GM19467 (cell line): ENCODE results near the gene STAMBPL1.

Experiments
- ATAC-seq: cut with Tn5 transposase; IDR thresholded peaks from one replicate; pipeline ENCODE4 v1.9.1; 2021; ENCODE audit warnings: mild to moderate bottlenecking, moderate library complexity; ENCODE audit not compliant: unreplicated experiment

The STAMBPL1 gene

DNA sequence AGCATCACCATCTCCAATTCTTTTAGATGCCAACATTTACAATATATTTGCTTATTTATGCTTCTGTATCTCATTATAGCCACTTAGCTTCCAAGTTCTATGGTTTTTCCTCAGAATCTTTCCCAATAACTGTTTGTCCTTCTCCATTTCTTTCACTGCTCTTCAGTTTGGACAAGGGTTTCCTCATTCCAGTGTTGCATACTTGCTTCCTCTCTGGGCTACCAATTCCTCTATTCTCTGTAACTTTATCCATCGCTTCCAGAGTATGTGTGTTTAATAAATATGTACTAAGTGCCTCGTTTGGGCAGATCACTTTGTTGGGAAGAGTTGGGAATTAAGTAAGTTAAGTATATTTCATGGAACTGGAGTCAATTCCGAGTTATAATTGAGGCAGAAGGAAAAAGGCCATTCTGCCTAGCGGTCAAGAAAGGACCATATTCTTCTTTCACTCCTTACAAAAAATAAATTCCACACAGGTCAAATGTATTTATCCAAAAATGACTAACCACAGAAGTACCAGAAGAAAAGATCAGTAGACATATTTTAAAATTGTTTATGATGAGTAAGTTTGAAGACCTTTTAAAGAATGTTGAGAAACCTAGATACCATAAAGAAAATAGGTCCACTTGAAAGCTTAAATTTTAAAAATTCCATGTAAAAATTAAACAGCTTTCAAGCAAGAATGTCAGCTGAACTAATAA is 10.8 kb downstream of the STAMBPL1 start:
- ATAC-seq = no peak

DNA sequence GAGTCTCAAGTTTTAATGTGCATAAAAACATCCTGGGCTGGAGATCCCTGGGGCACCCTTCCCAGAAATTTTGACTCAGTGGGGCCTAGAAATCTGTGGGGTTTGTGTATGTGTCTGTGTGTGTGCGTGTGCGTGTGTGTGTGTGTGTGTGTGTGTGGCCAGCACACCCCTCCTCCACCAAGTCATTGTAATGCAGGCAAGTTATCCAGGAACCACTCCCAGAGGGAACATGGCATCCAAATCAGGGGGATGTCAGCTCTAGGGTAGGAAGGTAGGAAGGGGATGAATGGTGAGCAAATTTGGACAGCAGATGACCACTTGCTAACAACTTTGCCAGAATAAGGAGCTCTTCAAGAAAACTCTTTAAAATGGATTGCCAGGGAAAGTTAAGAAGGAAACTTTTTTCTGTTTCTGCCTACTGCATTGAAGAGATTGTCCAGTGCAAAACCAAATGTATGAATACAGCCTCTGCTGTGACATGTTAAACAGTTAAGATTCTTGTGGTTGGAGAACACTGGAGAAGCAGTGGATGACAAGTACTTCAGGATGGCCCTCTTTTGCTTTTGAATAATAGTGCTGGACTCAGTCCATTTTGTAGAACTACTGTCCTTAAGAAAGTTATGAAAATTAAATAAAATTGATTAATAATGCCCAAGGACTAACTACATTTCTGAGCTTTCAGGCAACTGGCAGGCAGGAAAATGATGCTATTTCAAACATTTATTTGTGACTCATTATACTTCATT is 12.3 kb downstream of the STAMBPL1 start:
- no peak for ATAC-seq

DNA sequence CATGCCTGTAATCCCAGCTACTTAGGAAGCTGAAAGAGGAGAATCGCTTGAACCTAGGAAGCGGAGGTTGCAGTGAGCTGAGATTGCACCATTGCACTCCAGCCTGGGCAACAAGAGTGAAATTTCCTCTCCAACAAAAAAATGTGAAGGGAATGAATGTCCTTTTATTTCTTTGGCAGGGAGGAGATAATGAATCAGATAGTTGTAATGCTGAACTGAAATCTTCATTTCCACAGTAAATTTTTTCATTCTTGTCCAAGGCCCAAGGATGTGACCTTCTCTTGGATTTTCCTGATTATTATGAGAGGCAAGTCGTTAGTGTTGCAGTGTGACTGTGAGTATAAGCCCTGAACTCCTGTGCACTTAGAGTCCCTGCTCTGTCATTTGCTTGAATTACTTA is 13.6 kb downstream of the STAMBPL1 start:
- no peak for ATAC-seq

DNA sequence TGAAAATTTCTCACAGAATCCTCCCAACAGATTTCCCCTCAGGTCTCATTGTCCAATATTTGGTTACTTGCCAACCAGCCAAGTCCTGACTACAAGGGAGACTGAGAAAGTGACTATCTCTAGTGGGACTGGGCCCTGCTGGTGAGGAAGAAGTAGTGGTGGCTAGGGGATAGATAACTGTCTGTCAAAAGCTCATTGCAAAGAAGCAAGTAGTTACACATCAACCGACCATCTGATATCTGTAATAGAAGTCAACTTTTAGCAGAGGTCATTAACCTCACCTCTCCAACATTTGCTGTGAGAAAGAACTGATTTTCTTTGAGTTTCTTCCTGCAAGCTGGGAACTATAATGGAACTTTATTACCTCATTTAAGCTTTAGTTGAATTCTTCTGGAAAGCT is 15.2 kb downstream of the STAMBPL1 start:
- no peak for ATAC-seq

DNA sequence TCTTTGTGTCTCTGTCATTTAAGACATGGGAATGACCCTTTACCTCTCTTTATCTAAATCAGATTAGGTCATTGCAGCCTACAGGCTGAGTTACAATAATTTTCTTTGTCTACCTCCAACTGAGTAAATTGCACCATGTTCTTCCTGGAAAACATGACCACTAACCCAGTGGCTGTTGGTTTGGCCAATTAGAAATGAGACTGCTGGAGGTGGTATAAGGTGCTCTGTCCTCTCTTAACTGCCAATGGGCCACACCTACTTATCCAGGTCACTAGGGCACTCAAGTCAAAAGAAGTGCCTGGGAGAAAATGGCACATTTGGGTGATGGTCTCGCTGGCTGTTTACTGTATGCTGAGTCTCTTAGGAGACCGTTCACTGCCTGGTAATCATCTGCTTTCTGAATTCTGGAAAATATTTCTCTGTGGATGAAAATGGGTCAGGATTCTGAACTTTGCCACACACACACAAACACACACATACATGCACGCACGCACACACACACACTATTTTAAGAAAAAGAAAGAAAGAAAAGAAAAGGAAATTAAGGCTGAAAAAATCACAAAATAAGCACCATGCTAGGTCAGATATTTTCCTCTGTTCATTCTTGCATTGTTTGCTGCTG is 16.4 kb downstream of the STAMBPL1 start:
- no peak for ATAC-seq

GRCh38 chr10:88896994-88897853 is 17.2 kb downstream of the STAMBPL1 start:
- ATAC-seq = no peak

GRCh38 chr10:88898727-88899126 is 18.7 kb downstream of the STAMBPL1 start:
- no peak for ATAC-seq

- ATAC-seq = no peak
Observed at GRCh38 chr10:88899886-88900285, 19.8 kb downstream of the STAMBPL1 start.

GRCh38 chr10:88901206-88901983 is 21.4 kb downstream of the STAMBPL1 start:
- peak; percentile 62 for ATAC-seq

- peak; percentile 42 for ATAC-seq
Observed at GRCh38 chr10:88901984-88902789, 22.1 kb downstream of the STAMBPL1 start.

DNA sequence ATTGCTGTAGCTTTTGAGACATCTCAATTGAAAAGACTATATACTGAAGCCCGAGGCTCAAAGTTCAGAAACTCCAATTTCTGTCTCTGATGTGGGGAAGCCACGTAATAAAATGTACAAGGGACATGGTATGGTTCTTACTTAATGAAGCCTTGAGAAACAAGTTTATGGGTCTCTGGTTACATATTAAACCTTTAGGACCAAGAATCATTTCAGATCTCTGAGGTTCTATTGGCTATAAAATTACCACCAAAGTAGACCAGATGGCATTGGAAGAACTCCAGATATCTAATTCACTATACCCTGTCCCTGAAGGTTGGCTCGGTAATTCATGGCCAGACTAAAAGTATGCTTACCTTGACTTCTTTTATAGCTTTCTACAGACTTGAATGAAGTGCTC is 23.7 kb downstream of the STAMBPL1 start:
- ATAC-seq = no peak

DNA sequence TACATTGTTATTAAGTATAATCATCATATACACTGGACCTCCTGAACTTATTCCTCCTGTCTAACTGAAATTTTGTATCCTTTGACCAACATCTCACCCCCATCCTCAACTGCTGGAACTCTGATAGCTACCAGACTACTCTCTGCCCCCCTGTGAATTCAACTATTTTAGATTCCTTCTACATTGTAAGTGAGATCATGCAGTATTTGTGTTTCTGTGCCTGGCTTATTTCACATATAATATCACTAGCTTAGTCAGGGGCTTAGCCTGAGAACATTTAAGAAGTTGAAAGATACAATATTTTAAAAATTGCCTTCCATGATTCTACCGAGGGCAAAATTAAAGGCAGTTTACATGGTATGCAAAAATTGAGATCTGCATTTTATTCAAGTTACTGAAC is 26.9 kb downstream of the STAMBPL1 start:
- ATAC-seq = no peak

DNA sequence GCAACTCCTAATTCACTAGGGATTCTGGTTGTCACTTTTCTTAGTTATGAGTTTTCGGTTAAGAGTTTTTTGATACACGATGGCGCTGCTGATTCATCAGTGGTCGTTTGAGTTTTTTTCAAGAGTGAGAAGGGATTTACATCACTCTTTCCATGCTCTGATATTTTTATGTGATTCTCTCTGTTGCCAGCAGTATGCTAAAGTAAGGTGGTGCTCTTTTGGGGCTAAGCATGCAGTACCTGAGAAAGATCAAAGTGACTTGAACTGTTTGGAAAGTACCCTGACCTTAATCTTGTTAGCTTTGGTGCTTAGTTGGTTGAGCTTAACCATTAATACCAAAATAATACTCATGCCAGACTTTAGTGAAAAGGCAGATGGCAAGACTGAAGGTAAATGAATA is 28.1 kb downstream of the STAMBPL1 start:
- ATAC-seq = no peak

GRCh38 chr10:88911116-88911515 is 31.1 kb downstream of the STAMBPL1 start:
- ATAC-seq = no peak

DNA sequence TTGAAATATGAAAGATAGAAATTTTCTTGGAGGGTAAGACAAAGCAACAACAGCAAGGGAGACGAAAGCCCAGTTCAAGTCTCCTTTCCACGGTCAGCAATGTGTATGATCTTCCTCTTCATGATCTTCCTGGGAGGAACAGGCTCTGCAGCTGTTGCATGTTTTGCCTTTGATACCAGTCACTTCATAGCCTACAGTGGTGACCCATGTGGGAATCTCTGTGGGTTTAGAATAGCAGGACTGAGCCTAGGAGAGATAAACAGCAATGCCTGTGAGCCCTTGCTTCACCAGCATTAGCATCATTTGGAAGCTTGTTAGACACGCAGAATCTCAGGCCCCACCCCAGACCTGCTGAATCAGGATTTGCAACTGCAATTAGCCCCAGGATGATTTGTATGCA is 31.8 kb downstream of the STAMBPL1 start:
- ATAC-seq = no peak

GRCh38 chr10:88913127-88913526 is 33.1 kb downstream of the STAMBPL1 start:
- ATAC-seq = no peak

DNA sequence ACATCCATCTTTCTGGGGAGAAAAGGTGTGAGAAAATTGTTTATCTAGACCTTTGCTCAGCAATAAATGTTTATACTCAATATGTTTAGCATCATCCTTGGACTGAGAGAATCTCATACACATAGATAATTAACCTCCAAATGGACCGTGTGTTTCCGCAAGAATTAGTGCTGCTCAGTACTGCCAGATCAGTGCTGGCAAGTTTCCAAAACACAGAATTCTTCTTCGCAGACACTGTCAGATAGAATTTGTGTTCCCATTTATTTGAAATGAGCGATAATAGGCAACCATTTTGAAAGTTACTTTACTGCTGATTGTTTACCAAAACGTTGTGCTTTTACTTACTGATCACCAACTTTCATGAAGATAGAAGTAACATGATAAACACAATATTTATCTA is 33.7 kb downstream of the STAMBPL1 start:
- no peak for ATAC-seq

DNA sequence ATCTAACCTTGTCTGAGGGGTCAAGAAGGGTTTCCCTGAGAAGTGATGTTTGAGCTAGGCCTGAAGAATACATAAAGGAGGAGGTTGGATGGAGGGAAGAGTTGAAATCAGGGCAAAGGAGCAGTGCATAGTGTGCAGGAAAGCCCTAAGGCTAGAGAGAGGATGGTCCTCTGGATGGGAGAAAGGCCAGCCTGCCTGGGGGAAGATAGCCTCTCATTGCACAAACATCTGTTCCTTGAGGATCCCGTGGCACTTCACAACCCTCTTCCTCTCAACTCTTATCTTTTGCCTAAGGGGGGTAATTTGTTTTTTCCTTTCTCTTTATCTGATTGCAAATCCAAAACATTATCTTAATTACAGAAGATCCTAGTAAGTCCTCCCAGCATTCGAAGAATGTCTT is 35.7 kb downstream of the STAMBPL1 start:
- no peak for ATAC-seq

DNA sequence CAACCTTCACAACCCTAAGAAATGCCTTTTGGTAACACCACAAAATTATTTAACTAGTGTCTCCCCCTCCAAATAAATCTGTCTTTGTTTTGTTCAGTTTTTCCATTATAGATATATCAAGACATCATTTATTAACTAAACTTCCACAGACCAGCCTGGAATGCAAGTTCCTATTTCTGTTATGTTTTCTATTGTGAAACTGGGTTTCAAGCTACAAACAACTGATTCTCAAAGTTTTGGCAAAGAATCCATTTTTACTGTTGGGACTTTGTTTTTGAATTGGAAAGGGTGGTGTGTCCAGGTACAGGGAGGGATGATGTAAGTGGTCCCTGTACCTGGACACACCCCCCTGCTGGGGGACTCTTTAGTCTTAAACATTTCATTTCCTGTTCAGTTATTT is 36.2 kb downstream of the STAMBPL1 start:
- no peak for ATAC-seq

DNA sequence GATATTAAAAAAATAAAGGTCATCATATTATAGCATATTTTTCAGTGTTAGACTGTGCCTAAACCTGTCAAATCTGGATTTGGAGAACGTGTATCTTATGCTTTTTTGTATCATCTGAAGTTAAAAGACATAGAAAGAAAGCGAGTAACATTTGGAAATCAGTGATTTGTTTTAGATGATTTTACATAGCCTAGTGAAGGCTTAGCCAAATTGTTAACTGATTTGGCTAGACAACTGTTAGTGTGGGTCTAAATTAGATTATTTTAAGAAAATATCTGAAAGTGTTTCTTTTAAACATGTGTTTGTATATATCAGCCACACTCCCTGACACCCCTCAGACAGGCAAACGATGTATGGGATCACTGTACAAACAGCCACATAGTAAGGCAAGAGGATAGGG is 36.9 kb downstream of the STAMBPL1 start:
- no peak for ATAC-seq
